ENCODE measurements around the gene SLC2A4. TPM values are rescaled to one million over a fixed set of nuclear protein-coding genes. Genes with fewer than 3 reads are reported as not detected.
"Not testable (repeated sequence)": the region's sequence is repeated elsewhere in the genome, so short reads cannot be mapped to it uniquely, and the experiment has no call there.

Gene SLC2A4
- total RNA-seq, 1 donor from 2014 or later, result 3.2 TPM

GRCh38 chr17:7242717-7243452, 38.6 kb upstream of the SLC2A4 start:
- Histone ChIP-seq H3K27ac (peak overlapping the region; percentile 99), H3K4me3 (peak overlapping the region; percentile 64 to 100), H3K36me3 (peaks cover 0 to 42% of the 10 kb centered on the region in 2 donors), H3K27me3 (no peaks in the 10 kb centered on the region), H3K9me3 (no peaks in the 10 kb centered on the region), H3K4me1 (peaks cover 30% of the 10 kb centered on the region)
- intact Hi-C loops (cut with DNase I), result no loop called here
- no peak for DNase-seq (ENCODE audit: extremely low spot score in 2 of 2)
- TF ChIP-seq CTCF (IDR thresholded peaks at IDR 0.05) (no peak), POLR2AphosphoS5 (IDR thresholded peaks at IDR 0.05; ENCODE audit: insufficient read depth in 1 of 2, low read depth in 1 of 2) (peak; percentile 92 to 99), POLR2A (IDR thresholded peaks at IDR 0.05) (no peak)

- intact Hi-C loops (cut with DNase I), result no loop called here
These were observed 38.1 kb upstream of the SLC2A4 start for GRCh38 chr17:7243453-7243729.

GRCh38 chr17:7243838-7244237, 37.7 kb upstream of the SLC2A4 start:
- H3K4me3 ChIP-seq; DNase-seq (ENCODE audit: extremely low spot score in 2 of 2); intact Hi-C loops (cut with DNase I); H3K9me3 ChIP-seq; H3K27me3 ChIP-seq: not testable (repeated sequence)
- H3K27ac ChIP-seq, result peak overlapping the region; percentile 99
- H3K4me1 ChIP-seq, result peaks cover 39% of the 10 kb centered on the region
- peaks cover 0 to 42% of the 10 kb centered on the region in 2 donors for H3K36me3 ChIP-seq

More at GRCh38 chr17:7243453-7243729, 38.1 kb upstream of the SLC2A4 start:
- Histone ChIP-seq H3K9me3 (no peaks in the 10 kb centered on the region), H3K36me3 (peaks cover 0 to 42% of the 10 kb centered on the region in 2 donors), H3K27ac (peak overlapping the region; percentile 99), H3K4me1 (peaks cover 35% of the 10 kb centered on the region), H3K4me3 (peak overlapping the region; percentile 64 to 100), H3K27me3 (no peaks in the 10 kb centered on the region)
- no peak for TF ChIP-seq CTCF (IDR thresholded peaks at IDR 0.05)
- TF ChIP-seq POLR2AphosphoS5 (IDR thresholded peaks at IDR 0.05; ENCODE audit: insufficient read depth in 1 of 2, low read depth in 1 of 2), result no peak
- no peak for TF ChIP-seq POLR2A (IDR thresholded peaks at IDR 0.05)
- no peak for DNase-seq (ENCODE audit: extremely low spot score in 2 of 2)

GRCh38 chr17:7246779-7247178, 34.7 kb upstream of the SLC2A4 start:
- DNase-seq (ENCODE audit: extremely low spot score in 2 of 2), result no peak
- no peaks in the 10 kb centered on the region for H3K9me3 ChIP-seq
- peaks cover 0 to 30% of the 10 kb centered on the region in 2 donors for H3K36me3 ChIP-seq
- peaks cover 42% of the 10 kb centered on the region for H3K4me1 ChIP-seq
- no peak overlapping the region for H3K4me3 ChIP-seq
- intact Hi-C loops (cut with DNase I), result no loop called here
- H3K27ac ChIP-seq, result no peak overlapping the region
- no peaks in the 10 kb centered on the region for H3K27me3 ChIP-seq
- no peak for TF ChIP-seq CTCF (IDR thresholded peaks at IDR 0.05)
- no peak for TF ChIP-seq POLR2AphosphoS5 (IDR thresholded peaks at IDR 0.05; ENCODE audit: insufficient read depth in 1 of 2, low read depth in 1 of 2)
- TF ChIP-seq POLR2A (IDR thresholded peaks at IDR 0.05), result no peak

GRCh38 chr17:7248796-7249195, 32.7 kb upstream of the SLC2A4 start:
- H3K27ac ChIP-seq, result no peak overlapping the region
- H3K9me3 ChIP-seq, result no peaks in the 10 kb centered on the region
- peaks cover 49% of the 10 kb centered on the region for H3K4me1 ChIP-seq
- intact Hi-C loops (cut with DNase I), result no loop called here
- TF ChIP-seq POLR2AphosphoS5 (IDR thresholded peaks at IDR 0.05; ENCODE audit: insufficient read depth in 1 of 2, low read depth in 1 of 2), result no peak
- no peak for TF ChIP-seq POLR2A (IDR thresholded peaks at IDR 0.05)
- no peak for TF ChIP-seq CTCF (IDR thresholded peaks at IDR 0.05)
- no peak overlapping the region for H3K4me3 ChIP-seq
- H3K27me3 ChIP-seq, result no peaks in the 10 kb centered on the region
- peaks cover 0 to 30% of the 10 kb centered on the region in 2 donors for H3K36me3 ChIP-seq
- DNase-seq (ENCODE audit: extremely low spot score in 2 of 2), result no peak
